Neural crest cell (in vitro differentiated cells): ENCODE results near the gene SDR42E2. TPM values are rescaled to one million over a fixed set of nuclear protein-coding genes. Genes with fewer than 3 reads are reported as not detected.
"Not testable (repeated sequence)": the region's sequence is repeated elsewhere in the genome, so short reads cannot be mapped to it uniquely, and the experiment has no call there.

Experiments
- DNase-seq: peaks from one replicate; pipeline ENCODE4 v3.0.0; 2021; ENCODE audit warnings: low read depth, mixed read lengths, low spot score
- H3K27ac Mint-ChIP-seq: one replicate; pipeline ENCODE4 v1.8.0; 2021; ENCODE audit warnings: mild to moderate bottlenecking, mixed read lengths; ENCODE audit not compliant: unreplicated experiment
- H3K27me3 Mint-ChIP-seq: 2 replicates; pipeline ENCODE4 v1.8.0; 2021; ENCODE audit warnings: low read depth, mild to moderate bottlenecking, mixed read lengths
- H3K36me3 Mint-ChIP-seq: 2 replicates; pipeline ENCODE4 v1.8.0; 2021; ENCODE audit warnings: low read depth, mild to moderate bottlenecking, mixed read lengths
- H3K4me1 Mint-ChIP-seq: 2 replicates; pipeline ENCODE4 v1.8.0; 2021; ENCODE audit warnings: mixed read lengths
- H3K4me3 Mint-ChIP-seq: one replicate; pipeline ENCODE4 v1.8.0; 2021; ENCODE audit warnings: mild to moderate bottlenecking, mixed read lengths
- H3K9me3 Mint-ChIP-seq: 2 replicates; pipeline ENCODE4 v1.8.0; 2021; ENCODE audit warnings: mixed read lengths
- total RNA-seq: library from RNA; stranded (reverse); gene quantifications from 2 replicates; pipeline ENCODE4 v1.2.1, GENCODE V29; 2021
- TF ChIP-seq, protein P1 (sequence below): fragments of 200-600 bp; sonication (generic); conservative IDR thresholded peaks from 2 replicates; pipeline ENCODE4 v1.5.0; 2021; ENCODE audit warnings: antibody characterized with exemption, mild to moderate bottlenecking

Gene SDR42E2
- total RNA-seq, 1 donor from 2014 or later = not detected

DNA sequence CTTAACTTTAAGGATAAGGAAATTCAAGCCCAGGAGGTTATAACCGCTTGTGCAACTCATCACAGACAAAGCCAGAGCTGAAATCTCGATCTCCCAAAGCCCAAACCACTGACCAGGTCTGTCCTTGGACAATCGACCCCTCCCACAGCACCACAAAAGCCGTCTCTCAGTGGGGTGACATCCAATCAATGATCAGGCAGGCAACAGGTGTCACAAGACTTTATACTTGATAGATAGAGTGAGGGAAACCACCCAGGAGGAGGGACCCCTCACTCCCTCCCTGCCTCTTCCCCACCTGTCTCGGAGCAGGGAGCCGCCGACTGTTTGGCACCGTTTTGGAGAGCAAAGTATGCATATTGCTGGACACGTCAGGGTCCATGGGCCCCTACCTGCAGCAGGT, 14.5 kb upstream of the SDR42E2 start:
- TF ChIP-seq, protein P1, sequence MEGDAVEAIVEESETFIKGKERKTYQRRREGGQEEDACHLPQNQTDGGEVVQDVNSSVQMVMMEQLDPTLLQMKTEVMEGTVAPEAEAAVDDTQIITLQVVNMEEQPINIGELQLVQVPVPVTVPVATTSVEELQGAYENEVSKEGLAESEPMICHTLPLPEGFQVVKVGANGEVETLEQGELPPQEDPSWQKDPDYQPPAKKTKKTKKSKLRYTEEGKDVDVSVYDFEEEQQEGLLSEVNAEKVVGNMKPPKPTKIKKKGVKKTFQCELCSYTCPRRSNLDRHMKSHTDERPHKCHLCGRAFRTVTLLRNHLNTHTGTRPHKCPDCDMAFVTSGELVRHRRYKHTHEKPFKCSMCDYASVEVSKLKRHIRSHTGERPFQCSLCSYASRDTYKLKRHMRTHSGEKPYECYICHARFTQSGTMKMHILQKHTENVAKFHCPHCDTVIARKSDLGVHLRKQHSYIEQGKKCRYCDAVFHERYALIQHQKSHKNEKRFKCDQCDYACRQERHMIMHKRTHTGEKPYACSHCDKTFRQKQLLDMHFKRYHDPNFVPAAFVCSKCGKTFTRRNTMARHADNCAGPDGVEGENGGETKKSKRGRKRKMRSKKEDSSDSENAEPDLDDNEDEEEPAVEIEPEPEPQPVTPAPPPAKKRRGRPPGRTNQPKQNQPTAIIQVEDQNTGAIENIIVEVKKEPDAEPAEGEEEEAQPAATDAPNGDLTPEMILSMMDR = no peak
- H3K4me1 Mint-ChIP-seq = no peaks in the 10 kb centered on the region
- DNase-seq = no peak
- no peak overlapping the region for H3K4me3 Mint-ChIP-seq
- H3K9me3 Mint-ChIP-seq = no peaks in the 10 kb centered on the region
- H3K27ac Mint-ChIP-seq = no peak overlapping the region
- H3K27me3 Mint-ChIP-seq = peaks cover 18% of the 10 kb centered on the region
- no peaks in the 10 kb centered on the region for H3K36me3 Mint-ChIP-seq

DNA sequence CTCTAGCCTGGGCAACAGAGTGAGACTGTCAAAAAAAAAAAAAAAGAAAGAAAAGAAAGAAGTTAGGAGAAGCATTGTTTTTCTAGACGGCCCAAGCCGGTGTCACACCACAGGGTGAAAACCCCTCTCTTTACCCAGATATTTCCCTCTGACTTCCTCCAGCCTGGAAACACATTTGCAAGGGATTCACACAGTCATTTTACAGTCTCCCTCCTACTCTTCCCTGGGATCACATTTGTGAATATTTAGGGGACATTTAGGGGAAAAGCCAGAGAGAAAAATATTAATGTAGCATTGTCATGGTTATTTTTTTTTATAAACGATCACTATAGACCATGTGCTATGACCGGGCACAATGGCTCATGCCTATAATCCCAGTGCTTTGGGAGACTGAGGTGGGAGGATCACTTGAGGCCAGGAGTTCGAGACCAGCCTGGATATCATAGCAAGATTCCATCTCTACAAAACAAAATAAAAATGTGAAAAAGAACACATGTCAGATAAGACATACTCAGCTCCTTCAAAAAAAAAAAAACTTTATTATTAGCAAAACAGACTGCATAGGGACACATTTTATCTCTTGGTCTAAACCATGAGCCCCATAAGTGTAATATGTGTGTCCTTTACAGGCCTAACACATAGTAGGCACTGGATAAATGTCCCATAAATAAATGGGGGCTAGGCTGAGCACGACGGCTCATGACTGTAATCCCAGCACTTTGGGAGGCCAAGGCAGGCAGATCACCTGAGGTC, 10.9 kb upstream of the SDR42E2 start:
- Mint-ChIP-seq H3K27ac (no peak overlapping the region), H3K27me3 (peaks cover 14% of the 10 kb centered on the region), H3K9me3 (no peaks in the 10 kb centered on the region), H3K36me3 (no peaks in the 10 kb centered on the region), H3K4me3 (no peak overlapping the region), H3K4me1 (no peaks in the 10 kb centered on the region)
- DNase-seq = no peak
- TF ChIP-seq, protein P1 = no peak

DNA sequence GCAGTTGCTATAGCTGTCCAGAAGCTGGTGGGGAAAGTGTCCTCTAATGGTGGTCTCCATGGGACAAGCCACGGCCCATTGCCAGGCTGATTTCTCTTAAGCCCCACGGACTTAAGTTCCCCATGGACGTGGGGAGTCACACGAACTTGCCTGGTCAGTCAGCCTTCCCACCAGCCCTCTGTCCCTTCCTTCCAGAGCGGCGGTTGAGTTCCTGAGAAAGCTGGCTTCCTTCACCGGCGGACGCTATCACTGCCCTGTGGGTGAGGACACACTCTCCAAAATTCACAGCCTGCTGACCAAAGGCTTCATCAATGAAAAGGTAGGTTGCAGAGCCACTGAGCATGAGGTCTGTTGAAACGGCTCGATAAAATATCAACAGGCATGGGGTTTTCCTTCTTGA, 10.0 kb upstream of the SDR42E2 start:
- TF ChIP-seq, protein P1 = no peak
- Mint-ChIP-seq H3K4me3 (no peak overlapping the region), H3K4me1 (no peaks in the 10 kb centered on the region), H3K36me3 (no peaks in the 10 kb centered on the region), H3K27ac (no peak overlapping the region), H3K9me3 (no peaks in the 10 kb centered on the region), H3K27me3 (peaks cover 13% of the 10 kb centered on the region)
- no peak for DNase-seq

DNA sequence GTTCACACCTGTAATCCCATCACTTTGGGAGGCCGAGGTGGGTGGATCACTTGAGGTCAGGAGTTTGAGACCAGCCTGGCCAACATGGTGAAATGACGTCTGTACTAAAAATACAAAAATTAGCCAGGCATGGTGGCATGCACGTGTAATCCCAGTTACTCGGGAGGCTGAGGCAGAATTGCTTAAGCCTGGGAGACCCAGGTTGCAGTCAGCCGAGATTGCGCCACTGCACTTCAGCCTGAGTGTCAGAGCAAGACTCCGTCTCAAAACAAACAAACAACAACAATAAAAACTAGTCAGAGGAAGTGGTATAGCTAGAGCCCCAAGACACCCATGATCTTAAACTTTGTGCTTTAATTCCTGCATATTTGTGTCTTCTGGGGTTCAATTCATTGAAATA, 9.2 kb upstream of the SDR42E2 start:
- not testable (repeated sequence) for H3K27ac Mint-ChIP-seq, H3K4me3 Mint-ChIP-seq, H3K4me1 Mint-ChIP-seq, H3K36me3 Mint-ChIP-seq, DNase-seq, H3K9me3 Mint-ChIP-seq
- peaks cover 13% of the 10 kb centered on the region for H3K27me3 Mint-ChIP-seq

DNA sequence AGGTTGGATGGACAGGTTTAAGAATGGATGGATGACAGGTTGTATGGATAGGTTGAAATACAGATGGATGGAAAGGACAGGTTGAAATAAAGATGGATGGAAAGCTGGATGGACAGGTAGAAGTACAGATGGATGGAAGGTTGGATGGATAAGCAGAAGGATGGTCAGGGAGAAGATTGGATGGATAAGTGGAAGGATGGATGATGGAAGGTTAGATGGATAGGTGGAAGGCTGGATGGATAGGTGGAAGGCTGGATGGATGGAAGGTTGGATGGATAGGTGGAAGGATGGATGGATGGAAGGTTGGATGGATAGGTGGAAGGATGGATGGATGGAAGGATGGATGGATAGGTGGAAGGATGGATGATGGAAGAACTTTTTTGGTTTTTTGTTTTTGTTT, 905 bp upstream of the SDR42E2 start:
- DNase-seq = no peak
- Mint-ChIP-seq H3K9me3 (peaks cover 5% of the 10 kb centered on the region), H3K27ac (no peak overlapping the region), H3K27me3 (peaks cover 67% of the 10 kb centered on the region), H3K4me1 (no peaks in the 10 kb centered on the region), H3K36me3 (no peaks in the 10 kb centered on the region), H3K4me3 (no peak overlapping the region)
- TF ChIP-seq, protein P1 = no peak

DNA sequence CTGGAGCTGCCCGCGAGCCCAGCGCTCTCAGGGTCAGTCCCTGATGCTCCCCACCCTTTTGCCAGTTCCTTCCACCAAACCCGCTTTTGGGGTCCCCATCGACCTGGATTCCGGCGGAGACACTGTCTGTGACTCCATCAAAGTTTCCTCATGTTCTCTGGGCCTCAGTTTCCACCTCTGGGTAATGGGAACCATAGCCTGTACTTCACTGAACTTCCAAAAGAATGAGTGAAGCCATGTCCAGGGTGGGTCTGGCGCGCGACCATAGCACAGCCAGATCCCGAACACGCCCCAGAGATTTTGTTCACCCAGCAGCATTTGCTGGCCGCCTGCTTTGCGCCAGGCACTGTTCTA, 327 bp downstream of the SDR42E2 start:
- H3K27ac Mint-ChIP-seq = no peak overlapping the region
- no peaks in the 10 kb centered on the region for H3K4me1 Mint-ChIP-seq
- no peak overlapping the region for H3K4me3 Mint-ChIP-seq
- TF ChIP-seq, protein P1 = no peak
- no peaks in the 10 kb centered on the region for H3K36me3 Mint-ChIP-seq
- peaks cover 5% of the 10 kb centered on the region for H3K9me3 Mint-ChIP-seq
- no peak for DNase-seq
- peaks cover 72% of the 10 kb centered on the region for H3K27me3 Mint-ChIP-seq
